ENCODE measurements around the gene LCE5A.
"Not testable (repeated sequence)": the region's sequence is repeated elsewhere in the genome, so short reads cannot be mapped to it uniquely, and the experiment has no call there.

Gene LCE5A

GRCh38 chr1:152517237-152517811 is 6.7 kb downstream of the LCE5A start:
- DNase-seq, result no peak

- no peak for DNase-seq
These were observed 9.2 kb downstream of the LCE5A start for GRCh38 chr1:152519851-152520250.

- no peak for DNase-seq
These were observed 10.0 kb downstream of the LCE5A start for GRCh38 chr1:152520561-152521090.

- DNase-seq, result no peak
These were observed 14.6 kb downstream of the LCE5A start for GRCh38 chr1:152525080-152525641.

- DNase-seq, result no peak
These were observed 22.8 kb downstream of the LCE5A start for GRCh38 chr1:152533327-152533938.

- no peak for DNase-seq
These were observed 25.2 kb downstream of the LCE5A start for GRCh38 chr1:152535774-152536173.

GRCh38 chr1:152537496-152537895 is 26.9 kb downstream of the LCE5A start:
- no peak for DNase-seq

GRCh38 chr1:152539901-152540300 is 29.3 kb downstream of the LCE5A start:
- no peak for DNase-seq

GRCh38 chr1:152543820-152544219 is 33.2 kb downstream of the LCE5A start:
- no peak for DNase-seq

GRCh38 chr1:152546704-152547103 is 36.1 kb downstream of the LCE5A start:
- no peak for DNase-seq

- not testable (repeated sequence) for DNase-seq
These were observed 37.8 kb downstream of the LCE5A start for GRCh38 chr1:152548358-152548757.
